NOMO-1 treated with DMSO at 0.1 percent for 48 hours (cell line): ENCODE data around the gene SERPINE2.

ENCODE experiments used
- DNase-seq: peaks from one replicate; lab custom pipeline; 2025; ENCODE audit not compliant: unreplicated experiment; lab: John Stamatoyannopoulos, UW

Gene SERPINE2, protein sequence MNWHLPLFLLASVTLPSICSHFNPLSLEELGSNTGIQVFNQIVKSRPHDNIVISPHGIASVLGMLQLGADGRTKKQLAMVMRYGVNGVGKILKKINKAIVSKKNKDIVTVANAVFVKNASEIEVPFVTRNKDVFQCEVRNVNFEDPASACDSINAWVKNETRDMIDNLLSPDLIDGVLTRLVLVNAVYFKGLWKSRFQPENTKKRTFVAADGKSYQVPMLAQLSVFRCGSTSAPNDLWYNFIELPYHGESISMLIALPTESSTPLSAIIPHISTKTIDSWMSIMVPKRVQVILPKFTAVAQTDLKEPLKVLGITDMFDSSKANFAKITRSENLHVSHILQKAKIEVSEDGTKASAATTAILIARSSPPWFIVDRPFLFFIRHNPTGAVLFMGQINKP

DNA sequence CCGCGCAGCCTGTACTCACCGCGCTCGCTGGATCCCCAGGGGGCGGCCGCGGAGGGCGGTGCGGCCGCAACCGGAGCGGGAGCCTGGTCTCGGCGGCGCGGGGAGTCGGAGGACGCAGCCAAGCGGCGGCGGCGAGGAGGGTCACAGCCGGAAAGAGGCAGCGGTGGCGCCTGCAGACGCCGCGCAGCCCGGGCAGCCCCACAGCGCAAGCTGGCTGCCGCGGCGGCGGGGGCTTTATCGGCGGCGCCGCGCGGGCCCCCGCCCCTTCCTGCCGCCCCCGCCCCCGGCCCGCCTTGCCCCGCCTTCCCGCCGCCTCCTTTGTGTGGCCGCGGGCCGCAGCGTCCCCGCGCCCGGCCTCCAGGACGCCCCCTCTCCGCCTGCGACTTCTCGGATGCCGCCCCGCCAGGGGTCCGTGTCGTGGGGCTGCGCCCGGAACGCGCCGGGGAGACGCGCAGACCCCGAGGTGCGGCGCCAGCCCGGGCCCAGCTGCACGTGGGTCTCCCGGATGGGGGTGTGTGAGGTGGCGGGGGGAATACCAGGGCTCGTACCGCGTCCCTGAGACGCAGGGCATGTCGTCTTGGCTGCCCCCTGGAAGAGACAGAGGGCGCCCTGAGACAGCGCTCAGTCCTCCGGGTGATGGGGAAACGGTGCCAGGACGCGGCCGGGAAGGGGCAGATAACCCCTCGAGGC, at the start of gene SERPINE2:
Gene SERPINE2 (minus strand): TSS at position 207 of the 690 bp plus-strand sequence. CDS start 37,386 bp downstream, outside the sequence.
- DNase-seq = peak; percentile 49

- peak; percentile 95 for DNase-seq
Measured at GRCh38 chr2:224086226-224086914, 47.3 kb upstream of the SERPINE2 start.

DNA sequence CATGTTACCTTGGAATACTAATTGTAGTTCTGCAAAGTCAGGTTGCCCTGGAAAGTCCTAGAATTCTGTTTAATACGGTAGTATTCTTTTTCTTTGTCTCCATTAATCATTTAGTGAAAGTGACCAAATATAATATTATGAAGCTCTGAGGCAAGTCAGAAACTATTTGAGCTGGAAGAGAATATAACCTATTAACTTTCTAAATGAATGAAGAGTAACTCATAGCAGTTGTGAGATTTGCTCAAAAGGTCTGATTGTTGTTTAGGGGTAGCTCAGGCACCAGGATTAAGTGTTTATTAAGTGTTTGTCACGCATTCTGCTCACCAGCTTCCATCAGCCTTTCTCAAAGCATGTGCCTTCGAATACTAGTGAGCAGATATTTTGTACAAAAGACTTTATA, 46.7 kb upstream of the SERPINE2 start:
- no peak for DNase-seq

GRCh38 chr2:224085246-224085645, 46.2 kb upstream of the SERPINE2 start:
- DNase-seq = peak; percentile 11

DNA sequence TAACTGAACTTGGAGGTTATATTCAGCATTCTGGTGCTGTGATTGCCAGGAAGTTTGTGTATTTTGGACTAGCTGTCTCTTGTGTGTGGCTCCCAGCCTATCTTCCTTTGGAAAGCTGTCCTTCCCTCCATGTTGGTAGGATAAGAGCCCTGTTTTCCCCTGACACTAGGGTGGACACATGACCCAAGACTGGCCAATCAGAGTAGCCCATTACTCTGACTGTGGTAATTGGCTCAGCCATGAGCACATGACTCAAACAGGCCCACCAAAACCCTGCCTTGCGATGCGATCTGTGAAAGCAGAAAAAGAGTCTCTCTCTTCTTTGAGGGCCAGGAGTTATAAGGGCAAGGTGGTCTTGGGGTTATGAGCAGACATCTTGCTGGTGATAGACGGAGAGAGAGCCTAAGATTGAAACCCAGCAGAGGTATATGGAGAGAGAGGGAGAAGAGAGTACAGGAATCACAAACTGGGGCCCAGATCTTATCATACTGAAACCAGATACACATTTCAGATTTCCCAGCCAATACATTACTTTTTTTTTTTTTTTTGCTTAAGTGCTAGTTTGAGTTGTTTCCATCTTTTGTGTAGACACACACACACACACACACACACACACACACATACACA, 45.3 kb upstream of the SERPINE2 start:
- no peak for DNase-seq

GRCh38 chr2:224083638-224084037, 44.6 kb upstream of the SERPINE2 start:
- DNase-seq = no peak

DNA sequence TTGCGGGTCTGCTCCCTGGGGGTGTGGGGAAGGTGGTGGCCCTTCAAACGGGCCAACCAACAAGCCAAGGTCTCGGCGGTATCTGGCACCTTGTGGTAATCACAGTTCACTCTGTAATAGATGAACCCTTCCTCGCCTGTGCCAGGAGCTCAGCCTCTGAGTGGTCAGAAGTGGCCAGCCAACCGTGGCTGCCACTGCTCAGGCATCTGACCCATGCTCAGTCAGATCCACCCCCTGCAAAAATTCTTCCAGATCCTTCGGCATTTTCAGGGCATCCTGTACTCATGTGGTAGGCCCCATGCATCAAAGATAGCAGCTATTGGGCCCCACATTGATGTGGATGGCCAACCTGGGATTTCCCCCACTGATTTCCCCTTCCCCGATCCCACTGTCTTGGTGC, 39.6 kb upstream of the SERPINE2 start:
- no peak for DNase-seq

- no peak for DNase-seq
Measured at GRCh38 chr2:224077773-224078507, 38.9 kb upstream of the SERPINE2 start.

DNA sequence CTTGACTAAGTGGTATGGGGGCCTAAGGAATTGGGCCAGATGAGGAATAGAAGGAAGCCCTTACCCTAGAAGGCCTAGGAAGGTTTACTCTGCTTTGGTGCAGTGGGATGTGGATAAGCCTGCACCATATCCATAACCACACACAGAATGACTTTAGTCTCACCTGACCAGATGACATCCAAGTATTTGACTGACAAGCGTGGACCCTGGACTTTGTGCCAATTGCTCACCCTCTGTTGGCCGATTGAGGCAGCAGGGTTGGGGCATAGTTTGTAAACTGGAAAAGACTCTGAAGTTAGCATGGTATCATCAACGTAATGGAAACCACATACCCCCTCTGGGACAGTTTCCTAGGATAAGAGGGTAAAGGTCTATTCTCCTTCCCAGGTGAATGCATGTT, 36.5 kb upstream of the SERPINE2 start:
- no peak for DNase-seq

DNA sequence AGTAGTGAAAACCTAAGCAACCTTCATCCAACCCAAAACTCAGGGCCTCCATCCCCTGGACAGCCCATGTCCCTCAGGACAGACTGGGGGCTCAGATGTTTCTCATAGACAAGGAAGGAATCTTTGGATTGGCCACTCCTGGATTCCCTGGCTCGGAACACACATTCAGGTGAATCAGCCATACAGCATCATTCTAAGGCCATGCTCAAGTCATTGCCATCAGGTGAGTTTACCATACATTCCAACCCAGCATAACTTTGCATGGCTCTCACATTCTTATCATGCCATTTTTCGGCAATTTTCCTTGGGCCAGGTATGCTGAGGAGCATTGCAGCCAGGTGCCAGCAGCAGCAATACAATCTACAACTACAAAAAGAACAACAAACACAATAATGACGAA, 34.6 kb upstream of the SERPINE2 start:
- DNase-seq = no peak

DNA sequence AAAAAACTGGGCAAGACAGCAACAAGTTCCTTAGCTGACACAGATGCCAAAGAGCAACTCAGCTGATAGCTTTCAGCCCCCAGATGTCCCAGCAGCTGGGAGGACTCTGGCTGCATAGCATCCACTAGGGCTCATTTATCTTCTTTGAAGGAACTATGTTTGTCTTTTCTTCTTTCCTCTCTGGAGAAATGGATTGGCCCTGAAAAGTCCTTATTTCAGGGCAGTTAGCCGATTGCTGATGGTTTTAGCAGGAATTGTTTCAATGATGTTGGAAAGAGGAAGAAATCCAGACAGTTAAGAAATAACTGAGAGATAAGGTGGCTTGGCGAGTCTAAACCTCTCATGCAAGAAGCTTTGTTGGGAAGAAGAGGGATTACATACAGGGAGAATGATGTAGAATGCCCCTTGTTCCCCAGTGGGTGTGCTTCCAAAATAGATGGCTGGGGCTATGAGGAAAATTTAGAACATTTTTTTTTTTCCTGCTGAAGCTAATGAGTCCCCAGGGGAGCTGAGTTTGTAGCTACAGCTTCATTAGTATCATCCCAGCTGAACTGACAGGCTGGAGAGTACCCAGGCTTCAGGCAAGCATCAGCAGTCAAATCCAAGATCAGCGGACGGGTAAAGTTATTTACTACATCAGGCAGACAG, 33.6 kb upstream of the SERPINE2 start:
- no peak for DNase-seq

GRCh38 chr2:224069172-224069571, 30.1 kb upstream of the SERPINE2 start:
- DNase-seq = no peak

DNA sequence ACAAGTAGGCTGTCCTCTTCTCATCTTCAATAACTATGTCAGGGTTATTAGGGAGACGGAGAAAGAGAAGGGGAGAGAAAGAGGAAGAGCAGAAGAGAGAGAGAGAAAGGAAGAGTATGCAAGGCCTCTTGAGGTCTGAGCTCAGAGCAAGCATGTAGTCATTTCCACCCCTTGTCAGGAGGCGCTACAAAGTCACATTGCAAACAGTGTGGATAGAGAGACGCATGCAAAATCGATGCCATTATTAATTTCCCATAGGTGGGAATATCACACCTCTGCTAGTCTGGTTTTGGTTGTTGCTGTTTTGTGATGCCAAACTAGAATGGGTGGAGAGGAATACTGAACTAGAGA, 24.2 kb upstream of the SERPINE2 start:
- DNase-seq = no peak

- no peak for DNase-seq
Measured at GRCh38 chr2:224062481-224063297, 23.6 kb upstream of the SERPINE2 start.

GRCh38 chr2:224060783-224061482, 21.8 kb upstream of the SERPINE2 start:
- DNase-seq = peak; percentile 87

DNA sequence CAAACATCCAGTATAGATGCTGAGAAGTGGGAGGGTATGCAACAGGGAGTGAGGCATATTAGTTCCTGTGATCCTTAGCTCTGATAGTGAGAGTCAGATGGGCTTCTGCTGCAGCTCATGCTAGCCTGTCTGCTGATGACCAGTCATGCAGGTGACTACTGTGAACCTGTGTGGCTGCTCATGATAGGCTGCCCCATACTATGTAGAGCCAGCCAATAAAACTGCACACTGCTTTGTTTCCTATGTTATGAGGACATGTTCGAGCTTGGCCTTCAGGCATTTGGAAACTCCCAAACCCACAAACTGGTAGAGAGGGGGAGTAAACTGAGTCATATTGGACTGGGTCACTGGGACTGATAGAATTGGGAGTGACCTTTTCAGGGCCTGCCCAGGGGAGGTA, 20.1 kb upstream of the SERPINE2 start:
- no peak for DNase-seq

- no peak for DNase-seq
Measured at GRCh38 chr2:224058048-224058775, 19.1 kb upstream of the SERPINE2 start.

DNA sequence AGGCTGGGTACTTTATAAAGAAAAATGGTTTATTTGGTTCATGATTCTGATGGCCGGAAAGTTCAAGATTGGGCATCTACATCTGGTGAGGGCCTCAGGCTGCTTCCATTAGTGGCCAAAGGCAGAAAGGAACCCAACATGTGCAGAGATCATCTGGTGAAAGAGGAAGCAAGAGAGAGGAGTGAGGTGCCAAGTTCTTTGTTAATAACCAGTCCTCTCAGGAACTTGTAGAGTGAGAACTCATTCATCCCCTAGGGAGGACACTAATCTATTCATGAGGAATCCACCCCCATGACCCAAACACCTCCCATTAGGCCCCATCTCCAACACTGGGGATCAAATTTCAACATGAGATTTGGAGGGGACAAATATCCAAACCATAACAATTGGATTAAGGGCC, 17.8 kb upstream of the SERPINE2 start:
- DNase-seq = no peak
